Measurements from ENCODE around the gene PPP2R2C. TPM values are rescaled to one million over a fixed set of nuclear protein-coding genes. Genes with fewer than 3 reads are reported as not detected.

PPP2R2C gene
- polyA plus RNA-seq, 1 donor from 2014 or later: 34.4 TPM

DNA sequence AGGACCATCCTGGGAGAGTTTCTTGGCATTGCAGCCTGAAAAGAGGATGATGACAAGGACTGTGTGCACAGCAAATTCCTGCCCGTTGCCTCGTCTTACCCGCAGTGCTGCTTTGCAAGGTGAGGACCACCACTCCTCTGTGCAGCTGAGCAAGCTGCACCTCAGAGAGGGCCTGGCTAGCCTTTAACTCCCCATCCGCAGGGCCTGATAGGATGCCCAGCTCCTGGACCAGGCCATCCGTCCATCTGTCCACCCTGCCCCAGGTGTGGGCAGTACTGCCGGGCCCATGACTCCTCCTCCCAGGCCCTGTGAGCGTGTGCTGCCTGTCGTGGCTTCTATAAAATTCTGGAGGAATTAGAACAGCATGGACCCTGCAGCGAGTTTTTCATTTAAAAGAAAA is 43.9 kb upstream of the PPP2R2C start:
- Histone ChIP-seq H2AFZ (ENCODE audit: low read depth, low read length) (no peak overlapping the region), H3F3A (ENCODE audit: insufficient read depth, low read length, poor library complexity, severe bottlenecking) (no peaks in the 10 kb centered on the region), H3K9me2 (ENCODE audit: insufficient read depth, low read length) (no peaks in the 10 kb centered on the region), H3K4me2 (ENCODE audit: low read length) (no peak overlapping the region), H3K27ac (ENCODE audit: low read length) (no peak overlapping the region), H3K9ac (ENCODE audit: low read length) (no peak overlapping the region), H3K9me3 (ENCODE audit: low read length) (no peaks in the 10 kb centered on the region), H3K27me3 (ENCODE audit: insufficient read depth, low read depth, low read length) (no peaks in the 10 kb centered on the region), H3K79me2 (replicated peaks; ENCODE audit: insufficient read depth, low read length) (no peaks in the 10 kb centered on the region), H4K20me1 (ENCODE audit: insufficient read depth) (no peaks in the 10 kb centered on the region), H3K4me3 (ENCODE audit: low read length) (no peak overlapping the region), H3K36me3 (ENCODE audit: insufficient read depth, low read length) (no peaks in the 10 kb centered on the region)
- no peak for TF ChIP-seq EP300 (conservative IDR thresholded peaks at IDR 0.05; ENCODE audit: poor library complexity, severe bottlenecking)
- no peak for TF ChIP-seq MXI1 (conservative IDR thresholded peaks at IDR 0.05; ENCODE audit: poor library complexity, severe bottlenecking)
- no peak for TF ChIP-seq RAD21 (conservative IDR thresholded peaks at IDR 0.05)
- no peak for TF ChIP-seq EZH2 (IDR thresholded peaks at IDR 0.05; ENCODE audit: borderline replicate concordance, insufficient read depth, low read length, poor library complexity, severe bottlenecking)
- TF ChIP-seq, protein P1, sequence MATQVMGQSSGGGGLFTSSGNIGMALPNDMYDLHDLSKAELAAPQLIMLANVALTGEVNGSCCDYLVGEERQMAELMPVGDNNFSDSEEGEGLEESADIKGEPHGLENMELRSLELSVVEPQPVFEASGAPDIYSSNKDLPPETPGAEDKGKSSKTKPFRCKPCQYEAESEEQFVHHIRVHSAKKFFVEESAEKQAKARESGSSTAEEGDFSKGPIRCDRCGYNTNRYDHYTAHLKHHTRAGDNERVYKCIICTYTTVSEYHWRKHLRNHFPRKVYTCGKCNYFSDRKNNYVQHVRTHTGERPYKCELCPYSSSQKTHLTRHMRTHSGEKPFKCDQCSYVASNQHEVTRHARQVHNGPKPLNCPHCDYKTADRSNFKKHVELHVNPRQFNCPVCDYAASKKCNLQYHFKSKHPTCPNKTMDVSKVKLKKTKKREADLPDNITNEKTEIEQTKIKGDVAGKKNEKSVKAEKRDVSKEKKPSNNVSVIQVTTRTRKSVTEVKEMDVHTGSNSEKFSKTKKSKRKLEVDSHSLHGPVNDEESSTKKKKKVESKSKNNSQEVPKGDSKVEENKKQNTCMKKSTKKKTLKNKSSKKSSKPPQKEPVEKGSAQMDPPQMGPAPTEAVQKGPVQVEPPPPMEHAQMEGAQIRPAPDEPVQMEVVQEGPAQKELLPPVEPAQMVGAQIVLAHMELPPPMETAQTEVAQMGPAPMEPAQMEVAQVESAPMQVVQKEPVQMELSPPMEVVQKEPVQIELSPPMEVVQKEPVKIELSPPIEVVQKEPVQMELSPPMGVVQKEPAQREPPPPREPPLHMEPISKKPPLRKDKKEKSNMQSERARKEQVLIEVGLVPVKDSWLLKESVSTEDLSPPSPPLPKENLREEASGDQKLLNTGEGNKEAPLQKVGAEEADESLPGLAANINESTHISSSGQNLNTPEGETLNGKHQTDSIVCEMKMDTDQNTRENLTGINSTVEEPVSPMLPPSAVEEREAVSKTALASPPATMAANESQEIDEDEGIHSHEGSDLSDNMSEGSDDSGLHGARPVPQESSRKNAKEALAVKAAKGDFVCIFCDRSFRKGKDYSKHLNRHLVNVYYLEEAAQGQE (IDR thresholded peaks at IDR 0.05; ENCODE audit: borderline replicate concordance): no peak
- TF ChIP-seq, protein P2, sequence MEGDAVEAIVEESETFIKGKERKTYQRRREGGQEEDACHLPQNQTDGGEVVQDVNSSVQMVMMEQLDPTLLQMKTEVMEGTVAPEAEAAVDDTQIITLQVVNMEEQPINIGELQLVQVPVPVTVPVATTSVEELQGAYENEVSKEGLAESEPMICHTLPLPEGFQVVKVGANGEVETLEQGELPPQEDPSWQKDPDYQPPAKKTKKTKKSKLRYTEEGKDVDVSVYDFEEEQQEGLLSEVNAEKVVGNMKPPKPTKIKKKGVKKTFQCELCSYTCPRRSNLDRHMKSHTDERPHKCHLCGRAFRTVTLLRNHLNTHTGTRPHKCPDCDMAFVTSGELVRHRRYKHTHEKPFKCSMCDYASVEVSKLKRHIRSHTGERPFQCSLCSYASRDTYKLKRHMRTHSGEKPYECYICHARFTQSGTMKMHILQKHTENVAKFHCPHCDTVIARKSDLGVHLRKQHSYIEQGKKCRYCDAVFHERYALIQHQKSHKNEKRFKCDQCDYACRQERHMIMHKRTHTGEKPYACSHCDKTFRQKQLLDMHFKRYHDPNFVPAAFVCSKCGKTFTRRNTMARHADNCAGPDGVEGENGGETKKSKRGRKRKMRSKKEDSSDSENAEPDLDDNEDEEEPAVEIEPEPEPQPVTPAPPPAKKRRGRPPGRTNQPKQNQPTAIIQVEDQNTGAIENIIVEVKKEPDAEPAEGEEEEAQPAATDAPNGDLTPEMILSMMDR (IDR thresholded peaks at IDR 0.05; ENCODE audit: poor library complexity, severe bottlenecking): no peak
- no peak for TF ChIP-seq SMC3 (conservative IDR thresholded peaks at IDR 0.05; ENCODE audit: poor library complexity)
- no peak for TF ChIP-seq TAF1 (IDR thresholded peaks at IDR 0.05; ENCODE audit: low read depth)

DNA sequence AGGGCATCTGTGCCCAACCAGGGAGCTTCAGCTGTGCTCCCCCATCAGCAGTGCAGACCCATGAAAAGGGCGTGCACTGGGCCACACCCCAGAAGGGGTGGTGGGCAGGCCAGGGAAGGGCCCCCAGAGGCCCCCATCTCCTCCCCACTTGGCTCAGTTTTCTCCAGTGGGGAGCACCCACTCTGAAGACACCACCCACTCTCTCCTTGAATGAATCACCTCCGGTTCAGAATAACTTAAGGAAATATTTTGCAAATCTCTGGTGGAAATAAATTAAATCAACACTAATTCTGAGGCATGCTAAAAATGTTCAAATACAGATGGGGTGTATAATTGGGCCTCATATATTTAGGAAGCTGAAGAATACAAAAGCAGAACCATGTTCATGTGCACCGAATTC is 41.3 kb upstream of the PPP2R2C start:
- H3K9me2 ChIP-seq (ENCODE audit: insufficient read depth, low read length): no peaks in the 10 kb centered on the region
- no peaks in the 10 kb centered on the region for H3K27me3 ChIP-seq (ENCODE audit: insufficient read depth, low read depth, low read length)
- TF ChIP-seq TAF1 (IDR thresholded peaks at IDR 0.05; ENCODE audit: low read depth) (no peak), EZH2 (IDR thresholded peaks at IDR 0.05; ENCODE audit: borderline replicate concordance, insufficient read depth, low read length, poor library complexity, severe bottlenecking) (no peak), RAD21 (conservative IDR thresholded peaks at IDR 0.05) (no peak), EP300 (conservative IDR thresholded peaks at IDR 0.05; ENCODE audit: poor library complexity, severe bottlenecking) (no peak), MXI1 (conservative IDR thresholded peaks at IDR 0.05; ENCODE audit: poor library complexity, severe bottlenecking) (no peak), POLR2AphosphoS5 (IDR thresholded peaks at IDR 0.05) (no peak), SMC3 (conservative IDR thresholded peaks at IDR 0.05; ENCODE audit: poor library complexity) (no peak)
- TF ChIP-seq, protein P1 (IDR thresholded peaks at IDR 0.05; ENCODE audit: borderline replicate concordance): no peak
- TF ChIP-seq, protein P2 (IDR thresholded peaks at IDR 0.05; ENCODE audit: poor library complexity, severe bottlenecking): no peak
- no peaks in the 10 kb centered on the region for H3F3A ChIP-seq (ENCODE audit: insufficient read depth, low read length, poor library complexity, severe bottlenecking)
- no peaks in the 10 kb centered on the region for H4K20me1 ChIP-seq (ENCODE audit: insufficient read depth)
- H3K27ac ChIP-seq (ENCODE audit: low read length): no peak overlapping the region
- H3K9ac ChIP-seq (ENCODE audit: low read length): no peak overlapping the region
- H3K4me3 ChIP-seq (ENCODE audit: low read length): no peak overlapping the region
- no peaks in the 10 kb centered on the region for H3K79me2 ChIP-seq (replicated peaks; ENCODE audit: insufficient read depth, low read length)
- no peaks in the 10 kb centered on the region for H3K9me3 ChIP-seq (ENCODE audit: low read length)
- no peak overlapping the region for H2AFZ ChIP-seq (ENCODE audit: low read depth, low read length)
- no peaks in the 10 kb centered on the region for H3K36me3 ChIP-seq (ENCODE audit: insufficient read depth, low read length)
- no peak overlapping the region for H3K4me2 ChIP-seq (ENCODE audit: low read length)
